Endothelial cell (in vitro differentiated cells): ENCODE data around the gene MGAT4C. TPM values are rescaled to one million over a fixed set of nuclear protein-coding genes. Genes with fewer than 3 reads are reported as not detected.

Source experiments
- DNase-seq: peaks from one replicate; pipeline ENCODE4 v3.0.0; 2021; ENCODE audit warnings: low spot score
- H3K27ac Mint-ChIP-seq: one replicate; pipeline ENCODE4 v1.8.0; 2021; ENCODE audit warnings: mixed read lengths, inconsistent platforms; ENCODE audit not compliant: unreplicated experiment
- H3K27me3 Mint-ChIP-seq: one replicate; pipeline ENCODE4 v1.8.0; 2021; ENCODE audit warnings: mild to moderate bottlenecking, moderate library complexity, mixed read lengths, inconsistent platforms; ENCODE audit not compliant: unreplicated experiment
- H3K36me3 Mint-ChIP-seq: one replicate; pipeline ENCODE4 v1.8.0; 2021; ENCODE audit warnings: mild to moderate bottlenecking, low read depth, mixed read lengths, inconsistent platforms; ENCODE audit not compliant: unreplicated experiment
- H3K4me1 Mint-ChIP-seq: one replicate; pipeline ENCODE4 v1.8.0; 2021; ENCODE audit warnings: mild to moderate bottlenecking, mixed read lengths, inconsistent platforms; ENCODE audit not compliant: unreplicated experiment
- H3K4me3 Mint-ChIP-seq: one replicate; pipeline ENCODE4 v1.8.0; 2021; ENCODE audit warnings: mild to moderate bottlenecking, mixed read lengths, inconsistent platforms; ENCODE audit not compliant: unreplicated experiment
- H3K9me3 Mint-ChIP-seq: one replicate; pipeline ENCODE4 v1.8.0; 2021; ENCODE audit warnings: mixed read lengths, inconsistent platforms; ENCODE audit not compliant: unreplicated experiment
- CTCF ChIP-seq: fragments of 200-600 bp; sonication (generic); IDR thresholded peaks from one replicate; pipeline ENCODE4 v1.5.0; 2021; ENCODE audit warnings: antibody characterized with exemption; ENCODE audit not compliant: unreplicated experiment
- total RNA-seq: library from RNA; stranded (reverse); fragmentation: NEBNext Ultra II Directional; extraction: Animal tissue kit (Norgen Biotek cat#: 25700); gene quantifications from one replicate; pipeline ENCODE4 v1.2.1, GENCODE V29; 2021; ENCODE audit not compliant: unreplicated experiment

The MGAT4C gene
- total RNA-seq, 1 donor from 2014 or later: 1.1 TPM

GRCh38 chr12:86057092-86057845, 198.9 kb downstream of the MGAT4C start:
- Mint-ChIP-seq H3K27me3 (peaks cover 2% of the 10 kb centered on the region), H3K27ac (no peak overlapping the region), H3K36me3 (no peaks in the 10 kb centered on the region), H3K9me3 (no peaks in the 10 kb centered on the region), H3K4me3 (no peak overlapping the region), H3K4me1 (no peaks in the 10 kb centered on the region)
- no peak for TF ChIP-seq CTCF
- DNase-seq: no peak

GRCh38 chr12:86052921-86053320, 203.3 kb downstream of the MGAT4C start:
- Mint-ChIP-seq H3K4me1 (no peaks in the 10 kb centered on the region), H3K27me3 (no peaks in the 10 kb centered on the region), H3K27ac (no peak overlapping the region), H3K9me3 (no peaks in the 10 kb centered on the region), H3K36me3 (no peaks in the 10 kb centered on the region), H3K4me3 (no peak overlapping the region)
- no peak for TF ChIP-seq CTCF
- no peak for DNase-seq

GRCh38 chr12:86050010-86050409, 206.2 kb downstream of the MGAT4C start:
- DNase-seq: no peak
- no peak for TF ChIP-seq CTCF
- Mint-ChIP-seq H3K36me3 (no peaks in the 10 kb centered on the region), H3K4me3 (no peak overlapping the region), H3K27me3 (no peaks in the 10 kb centered on the region), H3K9me3 (no peaks in the 10 kb centered on the region), H3K27ac (no peak overlapping the region), H3K4me1 (no peaks in the 10 kb centered on the region)

- no peak overlapping the region for H3K4me3 Mint-ChIP-seq
Observed at GRCh38 chr12:86044396-86044795, 211.8 kb downstream of the MGAT4C start.

More at GRCh38 chr12:86044396-86044795, 211.8 kb downstream of the MGAT4C start:
- no peak overlapping the region for H3K27ac Mint-ChIP-seq
- peaks cover 11% of the 10 kb centered on the region for H3K27me3 Mint-ChIP-seq
- H3K4me1 Mint-ChIP-seq: no peaks in the 10 kb centered on the region
- TF ChIP-seq CTCF: no peak
- no peaks in the 10 kb centered on the region for H3K36me3 Mint-ChIP-seq
- H3K9me3 Mint-ChIP-seq: no peaks in the 10 kb centered on the region
- no peak for DNase-seq
